ENCODE data around the gene SPOCK3.
"Not testable (repeated sequence)": the region's sequence is repeated elsewhere in the genome, so short reads cannot be mapped to it uniquely, and the experiment has no call there.

SPOCK3 gene

GRCh38 chr4:166723532-166724140 is 510.7 kb downstream of the SPOCK3 start:
- in situ Hi-C loops (cut with HindIII; ENCODE audit: low pct_unique_long_range_greater_than_20kb, low sequenced_read_pairs), result no loop called here
- no peak for DNase-seq (ENCODE audit: low read depth in 1 of 2, low spot score in 1 of 2)
- no peak for TF ChIP-seq JUND (IDR thresholded peaks at IDR 0.05; ENCODE audit: low read depth)

GRCh38 chr4:166715748-166716713 is 518.3 kb downstream of the SPOCK3 start:
- DNase-seq (ENCODE audit: low read depth in 1 of 2, low spot score in 1 of 2); in situ Hi-C loops (cut with HindIII; ENCODE audit: low pct_unique_long_range_greater_than_20kb, low sequenced_read_pairs): not testable (repeated sequence)

GRCh38 chr4:166700592-166700991 is 533.7 kb downstream of the SPOCK3 start:
- no peak for TF ChIP-seq JUND (IDR thresholded peaks at IDR 0.05; ENCODE audit: low read depth)
- DNase-seq (ENCODE audit: low read depth in 1 of 2, low spot score in 1 of 2), result no peak
- in situ Hi-C loops (cut with HindIII; ENCODE audit: low pct_unique_long_range_greater_than_20kb, low sequenced_read_pairs), result no loop called here

DNA sequence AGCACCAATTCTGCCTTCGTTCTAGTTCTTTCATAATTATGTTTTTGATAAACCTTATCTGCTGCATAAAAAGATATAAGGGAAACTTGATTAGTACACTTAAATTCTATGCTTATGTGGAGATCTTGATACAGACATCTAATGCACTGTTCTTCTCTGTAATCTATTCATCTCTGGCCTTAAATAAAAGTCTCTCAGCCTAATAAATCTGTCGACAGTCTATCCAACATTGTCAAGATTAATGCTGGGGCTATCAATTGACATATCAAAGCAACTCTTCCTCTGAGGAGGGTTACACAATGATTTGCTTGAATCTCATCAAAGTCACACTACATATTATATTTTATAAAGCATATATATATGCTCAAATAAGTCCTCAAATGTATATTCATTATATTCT is 545.5 kb downstream of the SPOCK3 start:
- no peak for TF ChIP-seq JUND (IDR thresholded peaks at IDR 0.05; ENCODE audit: low read depth)
- no peak for DNase-seq (ENCODE audit: low read depth in 1 of 2, low spot score in 1 of 2)
- in situ Hi-C loops (cut with HindIII; ENCODE audit: low pct_unique_long_range_greater_than_20kb, low sequenced_read_pairs), result no loop called here

GRCh38 chr4:166687828-166688227 is 546.5 kb downstream of the SPOCK3 start:
- in situ Hi-C loops (cut with HindIII; ENCODE audit: low pct_unique_long_range_greater_than_20kb, low sequenced_read_pairs), result no loop called here
- no peak for DNase-seq (ENCODE audit: low read depth in 1 of 2, low spot score in 1 of 2)
- no peak for TF ChIP-seq JUND (IDR thresholded peaks at IDR 0.05; ENCODE audit: low read depth)
